HL-60 (cell line): ENCODE measurements around the gene MTHFSD.

ENCODE experiments used
- DNase-seq, 2 experiments: peaks; one replicate each; pipeline ENCODE4 v3.0.0-alpha.2; 2010 to 2020; ENCODE audit warnings: low read depth in 1 of 2, low spot score in 1 of 2
- H3K27ac ChIP-seq: fragments of 250-450 bp; sonication (Bioruptor Pico); replicated peaks from 2 replicates; pipeline ENCODE4 v1.5.1; 2020; ENCODE audit warnings: mild to moderate bottlenecking, moderate library complexity
- H3K27me3 ChIP-seq: fragments of 250-450 bp; sonication (Bioruptor Pico); 2 replicates; pipeline ENCODE4 v1.5.1; 2021; ENCODE audit warnings: mild to moderate bottlenecking, moderate library complexity; ENCODE audit not compliant: insufficient read depth, poor library complexity, severe bottlenecking
- H3K4me3 ChIP-seq: replicated peaks from 2 replicates; pipeline ENCODE4 v1.5.1; 2011; ENCODE audit warnings: mild to moderate bottlenecking, control low read depth, low read length; ENCODE audit not compliant: insufficient read depth
- GABPA ChIP-seq: IDR thresholded peaks from 2 replicates; pipeline ENCODE4 v1.6.1; 2012; ENCODE audit warnings: low read depth
- POLR2AphosphoS5 ChIP-seq: IDR thresholded peaks from 2 replicates; pipeline ENCODE4 v1.6.1; 2012; ENCODE audit warnings: low read depth
- SPI1 ChIP-seq: IDR thresholded peaks from 2 replicates; pipeline ENCODE4 v1.6.1; 2012; ENCODE audit warnings: low read depth, mild to moderate bottlenecking, borderline replicate concordance
- TF ChIP-seq, protein P1 (sequence below): IDR thresholded peaks from one replicate; pipeline ENCODE4 v1.5.1; 2011; ENCODE audit warnings: low read length, control low read depth, inconsistent platforms; ENCODE audit not compliant: insufficient read depth
- TF ChIP-seq, protein P2 (sequence below): IDR thresholded peaks from 2 replicates; pipeline ENCODE4 v1.6.1; 2012; ENCODE audit warnings: low read depth; ENCODE audit not compliant: insufficient replicate concordance

MTHFSD gene

DNA sequence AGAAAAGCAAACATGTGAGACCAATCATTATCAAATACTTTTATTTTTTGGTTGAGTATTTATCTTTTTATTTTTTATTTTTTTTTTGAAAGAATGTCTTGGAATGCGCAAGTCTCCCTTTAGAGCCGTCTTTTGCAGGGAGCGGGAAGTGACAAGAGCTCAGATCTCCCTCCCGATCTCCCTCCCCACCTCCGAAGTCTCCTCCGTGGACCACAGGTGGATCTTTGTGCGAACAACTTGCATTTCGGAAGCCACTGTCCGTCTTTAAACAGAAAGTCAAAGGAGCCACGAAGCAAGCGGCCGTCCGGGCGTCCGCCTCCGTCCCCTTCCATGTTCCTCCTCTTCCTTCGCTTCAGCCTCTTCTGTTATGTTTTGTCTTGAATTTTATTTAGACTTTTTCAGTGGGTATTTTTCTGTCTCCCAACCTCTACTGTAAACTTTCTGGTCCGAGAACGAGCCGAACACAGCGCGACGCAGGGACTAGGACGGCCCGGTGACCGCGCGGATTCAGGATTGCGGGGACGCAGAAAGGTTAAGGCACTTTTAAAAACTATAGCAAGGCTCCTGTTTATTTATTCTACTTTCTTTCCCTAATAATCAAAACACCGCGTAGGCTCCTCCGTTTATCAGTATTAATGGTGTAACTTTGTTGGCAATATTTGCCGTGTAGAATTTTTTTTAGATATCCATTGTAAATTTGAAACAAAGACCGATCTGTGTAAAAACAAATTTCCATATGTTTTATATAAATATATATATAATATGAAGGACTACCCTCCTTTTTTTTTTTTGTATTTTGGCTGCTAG, 41.4 kb downstream of the MTHFSD start:
- no peak overlapping the region for H3K4me3 ChIP-seq
- DNase-seq = no peak
- no peak overlapping the region for H3K27ac ChIP-seq
- peaks cover 11% of the 10 kb centered on the region for H3K27me3 ChIP-seq
- TF ChIP-seq POLR2AphosphoS5 = no peak
- TF ChIP-seq GABPA = no peak
- no peak for TF ChIP-seq SPI1
- TF ChIP-seq, protein P1, sequence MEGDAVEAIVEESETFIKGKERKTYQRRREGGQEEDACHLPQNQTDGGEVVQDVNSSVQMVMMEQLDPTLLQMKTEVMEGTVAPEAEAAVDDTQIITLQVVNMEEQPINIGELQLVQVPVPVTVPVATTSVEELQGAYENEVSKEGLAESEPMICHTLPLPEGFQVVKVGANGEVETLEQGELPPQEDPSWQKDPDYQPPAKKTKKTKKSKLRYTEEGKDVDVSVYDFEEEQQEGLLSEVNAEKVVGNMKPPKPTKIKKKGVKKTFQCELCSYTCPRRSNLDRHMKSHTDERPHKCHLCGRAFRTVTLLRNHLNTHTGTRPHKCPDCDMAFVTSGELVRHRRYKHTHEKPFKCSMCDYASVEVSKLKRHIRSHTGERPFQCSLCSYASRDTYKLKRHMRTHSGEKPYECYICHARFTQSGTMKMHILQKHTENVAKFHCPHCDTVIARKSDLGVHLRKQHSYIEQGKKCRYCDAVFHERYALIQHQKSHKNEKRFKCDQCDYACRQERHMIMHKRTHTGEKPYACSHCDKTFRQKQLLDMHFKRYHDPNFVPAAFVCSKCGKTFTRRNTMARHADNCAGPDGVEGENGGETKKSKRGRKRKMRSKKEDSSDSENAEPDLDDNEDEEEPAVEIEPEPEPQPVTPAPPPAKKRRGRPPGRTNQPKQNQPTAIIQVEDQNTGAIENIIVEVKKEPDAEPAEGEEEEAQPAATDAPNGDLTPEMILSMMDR = no peak
- TF ChIP-seq, protein P2, sequence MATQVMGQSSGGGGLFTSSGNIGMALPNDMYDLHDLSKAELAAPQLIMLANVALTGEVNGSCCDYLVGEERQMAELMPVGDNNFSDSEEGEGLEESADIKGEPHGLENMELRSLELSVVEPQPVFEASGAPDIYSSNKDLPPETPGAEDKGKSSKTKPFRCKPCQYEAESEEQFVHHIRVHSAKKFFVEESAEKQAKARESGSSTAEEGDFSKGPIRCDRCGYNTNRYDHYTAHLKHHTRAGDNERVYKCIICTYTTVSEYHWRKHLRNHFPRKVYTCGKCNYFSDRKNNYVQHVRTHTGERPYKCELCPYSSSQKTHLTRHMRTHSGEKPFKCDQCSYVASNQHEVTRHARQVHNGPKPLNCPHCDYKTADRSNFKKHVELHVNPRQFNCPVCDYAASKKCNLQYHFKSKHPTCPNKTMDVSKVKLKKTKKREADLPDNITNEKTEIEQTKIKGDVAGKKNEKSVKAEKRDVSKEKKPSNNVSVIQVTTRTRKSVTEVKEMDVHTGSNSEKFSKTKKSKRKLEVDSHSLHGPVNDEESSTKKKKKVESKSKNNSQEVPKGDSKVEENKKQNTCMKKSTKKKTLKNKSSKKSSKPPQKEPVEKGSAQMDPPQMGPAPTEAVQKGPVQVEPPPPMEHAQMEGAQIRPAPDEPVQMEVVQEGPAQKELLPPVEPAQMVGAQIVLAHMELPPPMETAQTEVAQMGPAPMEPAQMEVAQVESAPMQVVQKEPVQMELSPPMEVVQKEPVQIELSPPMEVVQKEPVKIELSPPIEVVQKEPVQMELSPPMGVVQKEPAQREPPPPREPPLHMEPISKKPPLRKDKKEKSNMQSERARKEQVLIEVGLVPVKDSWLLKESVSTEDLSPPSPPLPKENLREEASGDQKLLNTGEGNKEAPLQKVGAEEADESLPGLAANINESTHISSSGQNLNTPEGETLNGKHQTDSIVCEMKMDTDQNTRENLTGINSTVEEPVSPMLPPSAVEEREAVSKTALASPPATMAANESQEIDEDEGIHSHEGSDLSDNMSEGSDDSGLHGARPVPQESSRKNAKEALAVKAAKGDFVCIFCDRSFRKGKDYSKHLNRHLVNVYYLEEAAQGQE = no peak

DNA sequence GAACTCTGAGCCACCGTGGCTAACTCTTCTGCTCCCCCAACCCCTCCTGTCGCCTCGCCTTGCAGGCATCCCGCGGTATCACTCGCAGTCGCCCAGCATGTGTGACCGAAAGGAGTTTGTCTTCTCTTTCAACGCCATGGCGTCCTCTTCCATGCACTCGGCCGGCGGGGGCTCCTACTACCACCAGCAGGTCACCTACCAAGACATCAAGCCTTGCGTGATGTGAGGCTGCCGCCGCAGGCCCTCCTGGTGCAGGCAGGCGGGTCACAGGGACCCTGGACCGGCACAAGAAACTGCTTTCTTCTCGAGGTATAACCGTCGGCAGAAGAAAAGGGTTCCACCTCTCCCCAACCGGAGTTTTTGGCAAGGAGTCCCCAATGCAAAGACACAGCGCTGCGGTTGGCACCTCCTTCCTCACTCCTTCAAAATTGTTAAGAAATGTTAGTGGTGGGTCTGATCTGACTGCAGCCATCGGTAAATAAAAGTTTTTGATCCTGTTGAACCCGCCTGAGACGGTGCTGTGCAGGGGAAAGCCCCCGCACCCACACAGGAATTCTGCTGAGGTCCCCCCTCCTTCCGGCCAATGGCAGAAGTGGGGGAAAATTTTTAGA, 42.1 kb downstream of the MTHFSD start:
- Histone ChIP-seq H3K4me3 (no peak overlapping the region), H3K27ac (no peak overlapping the region), H3K27me3 (peaks cover 13% of the 10 kb centered on the region)
- DNase-seq = no peak
- TF ChIP-seq GABPA (no peak), SPI1 (no peak), POLR2AphosphoS5 (no peak)
- TF ChIP-seq, protein P2 = no peak
- TF ChIP-seq, protein P1 = no peak

DNA sequence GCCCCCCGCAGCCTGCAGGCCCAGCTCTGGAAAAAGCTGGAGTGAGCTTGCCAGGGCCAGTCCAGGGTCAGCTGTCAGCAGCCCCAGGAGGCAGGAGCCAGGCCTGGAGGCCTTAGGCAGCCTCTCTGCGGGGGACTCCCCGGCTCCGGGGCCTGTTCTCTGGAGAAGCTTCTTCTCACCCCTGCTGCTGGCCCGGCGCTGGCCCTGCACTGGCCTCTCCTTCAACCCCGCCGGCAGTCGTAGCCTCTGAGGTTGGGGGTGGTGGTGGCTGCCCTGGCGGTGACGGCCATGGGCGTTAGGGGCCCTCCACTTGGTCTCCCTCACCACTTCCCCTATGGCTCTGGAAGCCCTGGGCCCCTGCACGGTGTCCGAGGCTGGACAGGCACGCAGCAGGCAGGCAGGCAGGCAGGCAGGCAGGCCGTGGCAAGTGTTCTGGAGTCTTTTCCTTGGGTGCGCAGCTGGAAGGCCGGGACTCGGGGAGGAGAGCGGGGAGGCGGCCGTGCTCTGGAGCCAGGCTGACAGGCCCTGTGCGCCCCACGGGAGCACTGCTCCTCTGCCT, 42.7 kb downstream of the MTHFSD start:
- Histone ChIP-seq H3K4me3 (no peak overlapping the region), H3K27ac (no peak overlapping the region), H3K27me3 (peaks cover 18% of the 10 kb centered on the region)
- DNase-seq = no peak
- TF ChIP-seq SPI1 (no peak), POLR2AphosphoS5 (no peak), GABPA (no peak)
- TF ChIP-seq, protein P1 = no peak
- TF ChIP-seq, protein P2 = no peak
